Right atrium auricular region (tissue), 2 donors: ENCODE measurements around the gene USP33. TPM values are rescaled to one million over a fixed set of nuclear protein-coding genes. Genes with fewer than 3 reads are reported as not detected.
"Not testable (repeated sequence)": the region's sequence is repeated elsewhere in the genome, so short reads cannot be mapped to it uniquely, and the experiment has no call there.

Experiments used
- DNase-seq: peaks from one replicate; pipeline ENCODE4 v3.0.0-alpha.2; 2019; ENCODE audit warnings: low spot score
- H3K27ac ChIP-seq, 2 donors: fragments of 200-600 bp; sonication (generic); 1 replicate in 1 of 2; 2 replicates in 1 of 2; pipeline ENCODE4 v1.5.1; 2016 to 2019
- H3K27me3 ChIP-seq, 2 donors: fragments of 200-600 bp; sonication (generic); one replicate each; pipeline versions ENCODE4 v1.5.1 to v1.6.0; 2017 to 2019
- H3K36me3 ChIP-seq: fragments of 200-600 bp; sonication (generic); one replicate; pipeline ENCODE4 v1.5.1; 2016
- H3K4me1 ChIP-seq, 2 donors: fragments of 200-600 bp; sonication (generic); one replicate each; pipeline versions ENCODE4 v1.5.1 to v1.6.0; 2017 to 2019
- H3K4me3 ChIP-seq, 2 donors: fragments of 200-600 bp; sonication (generic); 1 replicate in 1 of 2; 2 replicates in 1 of 2; pipeline ENCODE4 v1.5.1; 2017 to 2019; ENCODE audit warnings: mild to moderate bottlenecking in 1 of 2, moderate library complexity in 1 of 2
- H3K9me3 ChIP-seq, 2 donors: fragments of 200-600 bp; sonication (generic); one replicate each; pipeline ENCODE4 v1.5.1; 2019
- CTCF ChIP-seq, 2 donors: fragments of 200-600 bp; sonication (generic); IDR thresholded peaks; one replicate each; pipeline ENCODE4 v1.5.1; 2019; ENCODE audit warnings: antibody characterized with exemption in 2 of 2
- total RNA-seq, 2 donors: library from RNA; depleted of rRNA; stranded (reverse); fragments of >200 nt; gene quantifications; one replicate each; pipeline ENCODE4 v1.1.0, GENCODE V29; 2016

USP33 gene
- total RNA-seq, 2 donors from 2014 or later, result 29.2 to 39.1 TPM

DNA sequence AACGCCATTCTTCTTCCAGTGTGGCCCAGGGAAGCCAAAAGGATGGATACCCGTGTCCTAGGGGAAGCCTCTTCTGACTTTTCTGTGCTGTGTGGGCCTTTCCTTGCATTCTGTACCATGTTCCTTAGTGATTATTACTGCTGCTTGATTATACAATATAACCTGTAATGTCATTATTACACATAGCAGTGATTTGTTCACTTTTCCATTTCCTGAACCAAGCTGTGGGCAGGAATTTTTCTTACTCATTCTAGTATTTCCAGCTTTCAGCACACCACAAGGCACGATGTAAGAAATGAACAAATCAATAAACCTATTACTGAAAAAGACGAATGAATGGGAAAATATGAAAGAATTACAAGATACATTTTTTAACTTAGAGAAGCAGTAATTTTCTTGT, 8.4 kb upstream of the USP33 start:
- Histone ChIP-seq H3K27me3 (no peaks in the 10 kb centered on the region), H3K36me3 (no peaks in the 10 kb centered on the region), H3K27ac (no peak overlapping the region), H3K9me3 (no peaks in the 10 kb centered on the region), H3K4me1 (no peaks in the 10 kb centered on the region), H3K4me3 (no peak overlapping the region)
- TF ChIP-seq CTCF (IDR thresholded peaks at IDR 0.05), result no peak
- no peak for DNase-seq

GRCh38 chr1:77762072-77762476, 2.4 kb upstream of the USP33 start:
- no peak overlapping the region for H3K4me3 ChIP-seq
- no peaks in the 10 kb centered on the region for H3K9me3 ChIP-seq
- H3K27me3 ChIP-seq, result no peaks in the 10 kb centered on the region
- DNase-seq, result no peak
- no peaks in the 10 kb centered on the region for H3K36me3 ChIP-seq
- no peak overlapping the region for H3K27ac ChIP-seq
- H3K4me1 ChIP-seq, result peaks cover 0 to 13% of the 10 kb centered on the region in 2 donors
- no peak for TF ChIP-seq CTCF (IDR thresholded peaks at IDR 0.05)

- Histone ChIP-seq H3K4me3 (no peak overlapping the region), H3K4me1 (peaks cover 0 to 34% of the 10 kb centered on the region in 2 donors), H3K27me3 (no peaks in the 10 kb centered on the region), H3K36me3 (no peaks in the 10 kb centered on the region), H3K27ac (no peak overlapping the region), H3K9me3 (no peaks in the 10 kb centered on the region)
- no peak for TF ChIP-seq CTCF (IDR thresholded peaks at IDR 0.05)
- DNase-seq, result no peak
These were observed 2.0 kb downstream of the USP33 start for GRCh38 chr1:77757603-77758002.

DNA sequence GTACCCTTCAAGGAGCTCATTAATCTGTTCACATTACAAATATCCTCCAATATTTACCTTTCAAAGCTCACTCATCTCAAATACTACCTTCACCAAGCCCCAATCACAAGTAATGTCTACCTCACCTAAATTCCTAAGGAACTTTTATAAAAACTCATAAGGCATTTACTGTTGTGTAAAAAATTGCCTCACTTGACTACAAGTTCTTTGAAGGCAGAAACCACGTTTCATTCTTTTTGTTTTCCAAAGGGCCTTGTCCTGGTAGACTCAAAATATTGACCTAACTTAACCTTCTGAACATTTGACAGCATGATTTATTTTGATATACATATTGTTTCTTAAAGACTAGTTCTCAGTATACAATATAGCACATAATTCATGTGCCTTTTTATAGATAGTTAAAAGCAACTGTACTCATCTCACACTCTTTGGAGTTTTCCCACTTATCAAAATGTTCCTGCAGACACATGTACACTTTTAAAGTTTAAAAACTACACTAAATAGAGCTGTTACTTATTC, 2.5 kb downstream of the USP33 start:
- no peak for DNase-seq
- Histone ChIP-seq H3K9me3 (no peaks in the 10 kb centered on the region), H3K27me3 (no peaks in the 10 kb centered on the region), H3K27ac (no peak overlapping the region), H3K4me1 (peaks cover 0 to 34% of the 10 kb centered on the region in 2 donors), H3K4me3 (no peak overlapping the region), H3K36me3 (no peaks in the 10 kb centered on the region)
- no peak for TF ChIP-seq CTCF (IDR thresholded peaks at IDR 0.05)

DNA sequence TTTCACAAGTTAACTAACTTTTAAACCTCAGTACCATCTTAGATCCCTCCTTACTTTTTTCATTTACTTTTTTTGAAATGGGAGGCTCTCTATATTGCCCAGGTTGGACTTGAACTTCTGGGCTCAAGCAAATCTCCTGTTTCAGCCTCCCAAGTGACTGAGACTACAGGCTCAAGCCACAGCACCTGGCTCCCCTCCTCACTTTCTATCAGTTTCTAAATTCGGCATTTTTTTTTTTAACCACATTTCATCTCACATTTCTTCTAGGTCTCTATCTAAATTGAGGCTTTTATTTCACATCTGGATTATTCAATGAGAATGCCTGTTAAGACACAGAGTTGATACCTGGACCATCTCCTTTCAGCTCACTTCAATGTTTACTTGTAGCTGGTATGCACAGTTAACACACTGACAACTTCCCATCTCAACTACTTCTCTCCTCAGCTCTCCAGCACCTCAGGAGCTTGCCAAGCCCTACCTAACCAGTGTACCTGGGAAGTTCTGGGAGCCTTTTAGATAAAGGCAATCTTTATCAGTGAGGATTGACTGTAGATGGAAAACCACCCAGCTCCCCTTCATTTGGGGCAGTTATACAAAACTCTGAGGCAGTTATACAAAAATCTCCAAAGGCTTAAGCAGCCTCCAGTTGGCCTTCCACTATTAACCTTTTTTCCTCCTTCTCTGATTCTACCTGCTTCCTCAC, 3.4 kb downstream of the USP33 start:
- Histone ChIP-seq H3K4me3 (no peak overlapping the region), H3K4me1 (peaks cover 0 to 34% of the 10 kb centered on the region in 2 donors), H3K27me3 (no peaks in the 10 kb centered on the region), H3K27ac (no peak overlapping the region), H3K9me3 (no peaks in the 10 kb centered on the region), H3K36me3 (no peaks in the 10 kb centered on the region)
- no peak for DNase-seq
- TF ChIP-seq CTCF (IDR thresholded peaks at IDR 0.05), result no peak

DNA sequence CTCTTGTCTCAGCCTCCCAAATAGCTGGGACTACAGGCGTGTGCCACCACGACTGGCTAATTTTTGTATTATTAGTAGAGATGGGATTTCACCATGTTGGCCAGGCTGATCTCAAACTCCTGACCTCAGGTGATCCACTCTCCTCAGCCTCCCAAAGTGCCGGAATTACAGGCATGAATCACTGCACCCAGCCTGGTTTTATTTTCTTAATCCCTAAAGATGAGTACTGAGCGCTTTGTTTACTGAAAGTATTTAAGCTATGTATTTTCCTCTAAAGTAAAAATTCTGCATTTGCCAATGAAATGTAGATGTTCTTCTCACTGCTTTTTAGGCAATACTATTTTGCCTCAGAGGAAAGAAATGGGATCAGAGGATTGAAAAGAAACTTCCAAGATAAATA, 10.2 kb downstream of the USP33 start:
- not testable (repeated sequence) for H3K27me3 ChIP-seq, DNase-seq, H3K4me3 ChIP-seq, H3K4me1 ChIP-seq, H3K27ac ChIP-seq, H3K9me3 ChIP-seq, H3K36me3 ChIP-seq
